Glomerular endothelial cell (primary cell): Measurements from ENCODE around the gene TRAK2. TPM values are rescaled to one million over a fixed set of nuclear protein-coding genes. Genes with fewer than 3 reads are reported as not detected.
A peak's percentile ranks its signal among the peaks of the same experiment; 100 is the strongest.

Source experiments
- DNase-seq: peaks from one replicate; pipeline ENCODE4 v3.0.0-alpha.2; 2011; ENCODE audit warnings: low read depth, low spot score; ENCODE audit errors: extremely low read depth
- total RNA-seq: library from RNA; depleted of rRNA; stranded (reverse); fragments of >200 nt; gene quantifications from 2 replicates; pipeline ENCODE4 v1.2.3, GENCODE V29; 2015

Gene TRAK2
- total RNA-seq, 1 donor from 2014 or later: 32.0 TPM

- DNase-seq: peak; percentile 33
These were observed 87.2 kb downstream of the TRAK2 start for GRCh38 chr2:201363857-201364560.

- no peak for DNase-seq
These were observed 88.9 kb downstream of the TRAK2 start for GRCh38 chr2:201362396-201362795.

- no peak for DNase-seq
These were observed 90.1 kb downstream of the TRAK2 start for GRCh38 chr2:201361078-201361733.

- DNase-seq: no peak
These were observed 91.0 kb downstream of the TRAK2 start for GRCh38 chr2:201360256-201360655.

- no peak for DNase-seq
These were observed 92.6 kb downstream of the TRAK2 start for GRCh38 chr2:201358684-201359083.

- DNase-seq: no peak
These were observed 94.0 kb downstream of the TRAK2 start, which contains the start of gene FLACC1 for GRCh38 chr2:201357221-201357620. Gene FLACC1, minus strand, starts transcription at chr2:201357345. Its CDS starts 5,941 bp downstream, at chr2:201351404.

GRCh38 chr2:201353116-201353515 lies 98.1 kb downstream of the TRAK2 start:
- DNase-seq: no peak

GRCh38 chr2:201350879-201351278 lies 100.4 kb downstream of the TRAK2 start:
- no peak for DNase-seq

- DNase-seq: no peak
These were observed 101.7 kb downstream of the TRAK2 start for GRCh38 chr2:201349601-201350000.

GRCh38 chr2:201348758-201349157 lies 102.5 kb downstream of the TRAK2 start:
- no peak for DNase-seq

GRCh38 chr2:201347138-201347537 lies 104.1 kb downstream of the TRAK2 start:
- DNase-seq: no peak

GRCh38 chr2:201345625-201346213 lies 105.5 kb downstream of the TRAK2 start:
- DNase-seq: no peak

GRCh38 chr2:201344663-201345366 lies 106.4 kb downstream of the TRAK2 start:
- no peak for DNase-seq

GRCh38 chr2:201343559-201343958 lies 107.7 kb downstream of the TRAK2 start:
- DNase-seq: no peak

GRCh38 chr2:201342923-201343322 lies 108.3 kb downstream of the TRAK2 start:
- DNase-seq: no peak

- no peak for DNase-seq
These were observed 121.8 kb downstream of the TRAK2 start for GRCh38 chr2:201329409-201329808.

GRCh38 chr2:201327678-201328077 lies 123.6 kb downstream of the TRAK2 start:
- DNase-seq: no peak
